GM12865 (cell line): ENCODE results near the gene HLA-DRB5.
"Not testable (repeated sequence)": the region's sequence is repeated elsewhere in the genome, so short reads cannot be mapped to it uniquely, and the experiment has no call there.

Experiments used
- DNase-seq: peaks from one replicate; pipeline ENCODE4 v3.0.0; 2010; ENCODE audit warnings: low read depth
- H3K4me3 ChIP-seq: 2 replicates; pipeline ENCODE4 v1.5.1; 2011; ENCODE audit warnings: mild to moderate bottlenecking, low read depth, low read length, control low read depth
- TF ChIP-seq, protein P1 (sequence below): IDR thresholded peaks from 2 replicates; pipeline ENCODE4 v1.5.1; 2011; ENCODE audit warnings: low read length, control low read depth, low read depth, inconsistent platforms; ENCODE audit not compliant: insufficient read depth; ENCODE audit errors: missing control alignments

The HLA-DRB5 gene

DNA sequence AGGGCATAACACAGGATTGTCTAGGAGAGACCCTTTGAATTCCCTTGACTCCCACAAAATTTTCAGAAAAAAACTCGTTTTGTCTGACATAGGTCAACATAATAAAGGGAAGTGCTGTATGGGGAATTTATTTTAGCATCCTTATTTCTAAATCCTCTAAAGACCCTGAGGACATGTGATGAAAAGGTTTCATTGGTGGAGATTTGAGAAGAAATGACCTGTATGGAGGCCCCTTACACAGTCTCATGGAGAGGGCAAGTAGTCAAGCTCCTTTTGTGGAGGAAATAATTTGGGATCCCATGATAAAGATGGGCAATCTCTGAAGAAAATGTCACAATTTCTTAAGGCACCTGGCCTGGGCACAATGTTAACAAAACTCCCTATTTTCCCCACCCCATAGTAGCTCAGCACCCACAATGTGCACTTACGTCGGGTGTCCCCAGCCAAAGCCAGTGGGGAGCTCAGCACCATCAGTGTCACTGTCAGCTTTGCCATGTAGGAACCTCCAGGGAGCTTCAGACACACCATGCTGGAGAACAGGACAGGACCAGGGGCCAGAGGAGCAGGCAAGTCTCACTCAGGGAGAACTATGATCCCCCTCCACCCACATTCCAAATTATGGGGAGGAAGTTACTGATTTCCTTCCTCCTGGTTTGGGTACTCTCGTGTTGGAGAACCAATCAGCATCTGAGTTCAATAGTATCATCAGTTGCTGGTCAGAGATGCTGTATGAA, at the start of gene HLA-DRB5:
Gene HLA-DRB5, minus strand, starts transcription at position 591 of the 734 bp plus-strand sequence. Its CDS starts 63 bp downstream, at position 528.
- TF ChIP-seq, protein P1, sequence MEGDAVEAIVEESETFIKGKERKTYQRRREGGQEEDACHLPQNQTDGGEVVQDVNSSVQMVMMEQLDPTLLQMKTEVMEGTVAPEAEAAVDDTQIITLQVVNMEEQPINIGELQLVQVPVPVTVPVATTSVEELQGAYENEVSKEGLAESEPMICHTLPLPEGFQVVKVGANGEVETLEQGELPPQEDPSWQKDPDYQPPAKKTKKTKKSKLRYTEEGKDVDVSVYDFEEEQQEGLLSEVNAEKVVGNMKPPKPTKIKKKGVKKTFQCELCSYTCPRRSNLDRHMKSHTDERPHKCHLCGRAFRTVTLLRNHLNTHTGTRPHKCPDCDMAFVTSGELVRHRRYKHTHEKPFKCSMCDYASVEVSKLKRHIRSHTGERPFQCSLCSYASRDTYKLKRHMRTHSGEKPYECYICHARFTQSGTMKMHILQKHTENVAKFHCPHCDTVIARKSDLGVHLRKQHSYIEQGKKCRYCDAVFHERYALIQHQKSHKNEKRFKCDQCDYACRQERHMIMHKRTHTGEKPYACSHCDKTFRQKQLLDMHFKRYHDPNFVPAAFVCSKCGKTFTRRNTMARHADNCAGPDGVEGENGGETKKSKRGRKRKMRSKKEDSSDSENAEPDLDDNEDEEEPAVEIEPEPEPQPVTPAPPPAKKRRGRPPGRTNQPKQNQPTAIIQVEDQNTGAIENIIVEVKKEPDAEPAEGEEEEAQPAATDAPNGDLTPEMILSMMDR = no peak
- H3K4me3 ChIP-seq = peak within 1 kb of the TSS; percentile 96
- DNase-seq = peak; percentile 86

DNA sequence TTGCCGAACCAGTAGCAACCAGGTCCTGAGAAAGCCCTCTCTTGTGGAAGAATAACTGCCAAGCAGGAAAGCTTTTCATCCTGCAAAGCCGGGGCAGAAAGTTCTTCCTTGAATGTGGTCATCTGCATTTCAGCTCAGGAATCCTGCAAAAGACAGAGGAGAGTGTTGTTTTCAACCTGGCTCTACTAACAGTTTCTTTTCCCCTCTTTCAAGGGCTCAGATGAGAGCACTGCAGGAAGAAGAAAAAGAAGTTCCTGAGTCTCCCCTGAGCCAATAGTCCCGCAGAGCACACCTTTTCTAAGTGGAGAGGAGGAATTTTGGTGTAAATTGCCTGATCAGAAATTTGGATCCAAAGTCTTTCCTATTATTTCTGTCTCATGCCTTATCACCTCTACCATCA, 48.9 kb upstream of the HLA-DRB5 start:
- TF ChIP-seq, protein P1 = no peak
- DNase-seq = no peak
- H3K4me3 ChIP-seq = no peak overlapping the region

DNA sequence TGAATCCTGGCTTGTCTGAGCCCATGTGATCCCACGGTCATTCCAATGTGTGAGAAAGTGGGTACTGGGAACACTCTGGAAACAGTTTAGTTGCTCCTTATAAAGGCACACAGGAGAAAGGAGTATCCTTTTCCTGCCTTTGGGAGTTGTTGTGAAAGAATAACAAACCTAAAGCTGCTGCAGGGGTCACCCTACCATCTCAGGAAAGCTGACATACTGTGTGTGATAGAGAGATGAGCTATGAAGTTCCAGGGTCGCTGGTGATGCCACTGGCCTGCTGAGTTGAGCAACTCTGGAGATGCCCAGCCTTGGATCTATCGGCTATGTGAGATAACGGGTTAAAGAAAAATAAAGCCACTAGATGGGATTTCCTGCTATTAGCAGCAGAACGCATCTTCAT, 47.4 kb upstream of the HLA-DRB5 start:
- DNase-seq, H3K4me3 ChIP-seq: not testable (repeated sequence)

DNA sequence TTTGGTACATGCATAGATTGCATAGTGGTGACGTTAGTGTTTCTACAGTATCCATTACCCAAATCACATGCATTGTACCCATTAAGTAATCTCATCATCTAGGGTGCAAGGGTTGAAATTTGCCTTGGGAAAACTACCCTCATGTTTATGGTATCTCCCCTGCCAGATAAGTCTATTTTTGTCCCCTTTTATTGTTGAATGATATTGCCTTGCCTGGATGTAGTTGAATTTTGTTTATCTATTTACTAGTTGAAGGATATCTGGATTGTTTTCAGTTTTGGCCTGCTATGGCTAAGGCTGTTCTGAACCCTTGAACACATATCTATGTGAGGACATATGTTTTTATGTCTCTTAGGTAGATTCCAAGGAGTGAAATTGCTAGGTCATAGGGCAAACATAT, 46.2 kb upstream of the HLA-DRB5 start:
- TF ChIP-seq, protein P1 = no peak
- H3K4me3 ChIP-seq = no peak overlapping the region
- DNase-seq = no peak

DNA sequence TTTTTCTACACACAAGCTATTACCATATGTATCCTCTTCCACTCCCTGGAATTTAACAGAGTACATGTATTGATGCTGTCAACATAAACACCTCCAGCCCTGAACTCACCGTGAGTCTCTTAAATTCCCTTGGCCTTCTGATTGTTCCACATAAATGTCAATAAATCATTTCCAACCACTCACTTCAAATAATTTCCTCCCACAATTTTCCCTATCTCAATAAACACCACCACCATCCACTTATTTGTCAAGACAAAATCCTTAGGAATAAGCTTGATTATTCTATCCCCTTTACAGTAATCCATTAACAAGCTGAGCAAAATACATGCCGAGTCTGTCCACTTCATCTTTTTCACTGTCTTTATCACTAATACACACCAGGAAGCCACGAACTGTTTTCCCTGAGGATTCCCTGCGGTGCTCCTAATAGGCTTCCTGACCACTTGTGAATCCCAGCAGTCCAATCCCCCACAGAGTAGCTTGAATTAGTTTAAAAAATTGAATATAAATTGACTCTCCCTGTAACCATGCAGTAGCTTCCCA, 40.3 kb upstream of the HLA-DRB5 start:
- no peak overlapping the region for H3K4me3 ChIP-seq
- TF ChIP-seq, protein P1 = no peak
- DNase-seq = no peak

DNA sequence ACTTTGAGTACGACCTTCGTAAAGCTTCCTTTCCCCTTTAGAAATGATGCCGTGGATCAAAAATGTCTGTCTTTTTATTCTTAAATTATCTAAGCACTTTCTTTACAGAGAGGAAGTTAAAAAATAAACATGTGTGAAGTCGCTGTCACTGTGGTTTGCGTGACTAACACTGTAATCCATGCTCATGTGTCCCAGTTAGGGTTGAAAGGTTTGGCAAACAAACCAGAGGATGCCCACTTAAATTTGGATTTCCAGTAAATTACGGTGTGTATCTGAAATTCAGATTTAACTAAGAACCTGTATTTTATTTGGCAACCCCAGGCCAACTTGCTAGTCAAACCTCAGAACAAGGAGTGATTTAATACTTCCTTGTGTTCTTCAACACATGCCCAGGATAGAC, 38.5 kb upstream of the HLA-DRB5 start:
- TF ChIP-seq, protein P1 = no peak
- DNase-seq = no peak
- H3K4me3 ChIP-seq = no peak overlapping the region

DNA sequence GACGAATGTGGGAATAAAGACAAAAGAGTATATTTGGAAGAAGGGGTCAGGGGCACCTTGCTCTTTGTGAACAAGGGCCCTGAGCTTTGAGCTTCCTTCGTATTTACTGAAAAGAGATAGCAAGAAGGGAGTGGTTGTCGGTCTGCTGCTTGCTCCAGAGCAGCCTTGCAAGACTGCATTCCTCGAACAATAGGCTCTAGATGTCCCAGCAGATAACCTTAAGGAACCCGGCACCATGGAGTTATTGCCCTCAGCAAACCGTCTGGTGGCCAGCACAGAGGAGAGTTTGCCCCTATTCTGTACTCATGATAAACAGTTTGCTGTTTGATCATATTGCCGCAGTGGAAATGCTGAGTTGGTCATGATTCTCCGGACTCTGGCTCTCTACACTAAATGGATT, 36.9 kb upstream of the HLA-DRB5 start:
- DNase-seq = no peak
- TF ChIP-seq, protein P1 = no peak
- H3K4me3 ChIP-seq = no peak overlapping the region
